T-helper 9 cell (primary cell): Measurements from ENCODE around the gene IQSEC1.

Source experiments
- DNase-seq: peaks from one replicate; pipeline ENCODE4 v3.0.0-alpha.2; 2020

The IQSEC1 gene

DNA sequence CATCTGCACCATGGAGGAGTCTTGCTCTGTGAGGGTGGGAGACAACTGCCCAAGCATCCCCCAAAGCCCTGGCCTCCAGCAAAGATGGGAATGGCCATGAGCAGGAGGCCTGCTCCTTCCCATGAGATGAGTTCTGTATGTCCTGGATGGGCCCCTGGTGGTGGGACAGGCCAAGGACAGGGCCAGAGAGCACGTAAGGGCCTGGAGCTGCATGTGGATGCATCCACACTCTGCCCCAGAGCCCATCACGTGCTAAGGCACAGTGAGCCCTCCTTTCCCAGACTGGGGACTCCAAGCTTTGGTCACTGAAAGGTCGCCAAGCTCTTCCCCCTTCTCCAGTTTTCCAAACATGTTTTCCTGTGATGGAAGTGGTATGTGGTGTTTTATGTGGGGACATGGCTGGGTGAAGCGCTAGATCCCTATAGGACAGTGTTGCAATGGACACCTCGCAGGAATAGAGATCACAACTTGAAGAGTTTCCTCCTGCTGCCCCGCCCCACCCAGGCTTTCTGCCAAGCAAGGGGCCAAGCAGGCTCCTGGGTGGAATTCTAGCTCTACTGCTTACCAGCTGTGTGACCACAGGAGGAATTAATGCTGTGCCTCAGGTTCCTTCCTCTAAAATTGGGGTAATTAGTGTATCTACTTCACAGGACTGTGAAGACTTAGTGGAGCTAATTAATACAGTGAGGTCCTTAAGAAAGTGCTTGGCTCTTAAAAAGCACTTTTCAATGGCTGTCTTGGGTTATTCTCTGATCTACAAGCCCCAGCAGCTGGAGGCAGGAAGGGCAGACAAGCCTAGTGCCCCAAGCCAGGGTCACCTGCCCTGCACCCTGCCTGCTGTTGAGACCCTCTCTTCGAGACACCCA lies 125.5 kb downstream of the IQSEC1 start:
- no peak for DNase-seq

DNA sequence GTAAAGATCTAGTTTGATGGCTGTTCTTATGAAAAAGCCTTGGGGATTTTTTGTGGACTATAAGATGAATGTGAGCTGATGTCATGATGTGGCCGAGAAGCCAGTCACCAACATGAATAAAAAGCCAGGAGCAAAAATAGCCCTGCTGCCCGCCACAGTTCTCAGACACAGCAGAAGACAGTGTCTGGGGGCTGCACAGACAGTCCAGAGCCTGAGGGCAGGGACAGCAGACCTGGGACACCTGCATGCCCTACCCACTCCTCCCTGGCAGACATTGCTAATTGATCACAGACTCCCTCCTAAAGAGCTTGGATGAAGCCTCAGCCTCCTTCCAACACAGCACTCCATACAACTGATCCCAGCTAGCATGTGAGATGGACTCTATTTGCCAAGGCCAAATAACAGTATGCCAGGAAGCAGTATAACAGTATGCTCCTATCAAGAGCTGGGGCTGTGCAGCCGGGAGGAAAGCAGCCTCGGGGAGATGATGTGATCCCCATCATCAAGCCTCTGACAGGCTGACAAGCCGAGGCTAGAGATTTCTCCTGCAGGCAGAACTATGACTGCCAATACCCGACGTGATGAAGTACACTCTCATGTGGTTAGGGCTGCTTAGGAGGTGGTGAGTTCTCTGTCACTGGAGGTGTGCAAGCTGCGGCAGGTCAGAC lies 126.4 kb downstream of the IQSEC1 start:
- DNase-seq = no peak

GRCh38 chr3:12946251-12946648 lies 127.0 kb downstream of the IQSEC1 start:
- no peak for DNase-seq

DNA sequence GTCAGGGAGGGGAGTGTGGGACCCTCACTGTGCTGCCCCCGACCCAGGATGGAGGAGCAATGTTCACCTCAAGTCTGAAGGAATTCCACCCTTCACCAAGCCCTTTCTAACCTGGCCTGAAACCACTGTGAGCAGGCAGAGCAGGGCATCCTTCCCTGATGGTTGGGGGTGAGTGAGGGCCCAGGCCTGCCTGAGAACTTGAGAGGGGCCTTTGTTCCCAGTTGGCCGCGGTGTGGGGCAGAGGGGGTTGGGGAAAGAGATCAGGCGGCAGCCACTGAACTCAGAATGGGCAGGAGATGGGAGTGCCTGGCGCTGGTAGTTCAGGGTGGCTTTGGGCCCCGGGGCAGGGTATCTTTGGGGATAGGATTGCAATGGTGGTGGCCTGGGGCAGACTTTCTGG lies 128.4 kb downstream of the IQSEC1 start:
- no peak for DNase-seq

- no peak for DNase-seq
Measured at GRCh38 chr3:12944413-12944812, 128.8 kb downstream of the IQSEC1 start.

DNA sequence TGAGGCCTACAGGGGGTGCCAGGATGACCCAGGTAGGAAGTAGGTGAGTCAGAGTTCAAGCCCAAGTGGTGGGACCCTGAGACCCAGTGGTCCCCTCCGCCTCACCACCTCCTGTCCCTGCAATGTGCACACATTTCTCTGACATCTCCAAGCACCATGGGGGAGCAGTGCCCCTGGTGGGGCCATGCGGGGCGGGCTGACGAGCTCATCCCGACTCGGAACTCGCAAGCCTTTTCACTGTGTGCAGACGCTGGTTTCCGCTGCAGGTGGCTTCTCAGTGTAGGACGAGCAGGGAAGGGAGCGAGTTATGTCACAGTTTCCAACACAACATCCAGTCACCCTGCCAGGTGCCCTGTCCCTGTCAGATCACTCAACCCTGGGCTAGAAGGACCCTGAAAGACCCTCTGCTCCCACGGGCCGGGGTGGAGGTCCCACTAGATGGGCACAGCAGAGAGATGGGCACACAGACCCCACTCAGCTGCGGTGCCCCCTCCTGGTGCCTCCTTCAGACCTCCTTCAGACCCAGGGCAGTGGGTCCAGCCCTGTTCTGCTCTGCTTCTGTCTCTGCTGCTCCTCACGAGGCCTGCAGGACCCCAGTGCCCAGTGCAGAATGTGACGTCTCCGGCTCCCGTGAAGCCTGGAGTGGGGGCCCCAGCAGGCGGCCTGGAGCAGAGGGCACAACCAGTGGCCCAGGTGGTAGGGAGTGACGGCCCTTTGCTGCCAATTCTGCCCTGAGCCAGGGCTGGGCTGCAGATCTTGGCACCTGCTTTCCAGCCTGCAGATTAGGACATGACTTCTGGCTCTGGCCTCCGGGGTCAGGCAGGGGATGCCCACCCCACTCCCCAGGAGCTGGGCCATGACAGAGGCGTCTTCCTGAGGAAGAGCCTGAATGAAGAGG lies 129.9 kb downstream of the IQSEC1 start:
- DNase-seq = no peak

GRCh38 chr3:12941495-12942023 lies 131.7 kb downstream of the IQSEC1 start:
- no peak for DNase-seq

- DNase-seq = no peak
Measured at GRCh38 chr3:12940854-12941253, 132.4 kb downstream of the IQSEC1 start.

- DNase-seq = no peak
Measured at GRCh38 chr3:12939137-12939536, 134.1 kb downstream of the IQSEC1 start.

DNA sequence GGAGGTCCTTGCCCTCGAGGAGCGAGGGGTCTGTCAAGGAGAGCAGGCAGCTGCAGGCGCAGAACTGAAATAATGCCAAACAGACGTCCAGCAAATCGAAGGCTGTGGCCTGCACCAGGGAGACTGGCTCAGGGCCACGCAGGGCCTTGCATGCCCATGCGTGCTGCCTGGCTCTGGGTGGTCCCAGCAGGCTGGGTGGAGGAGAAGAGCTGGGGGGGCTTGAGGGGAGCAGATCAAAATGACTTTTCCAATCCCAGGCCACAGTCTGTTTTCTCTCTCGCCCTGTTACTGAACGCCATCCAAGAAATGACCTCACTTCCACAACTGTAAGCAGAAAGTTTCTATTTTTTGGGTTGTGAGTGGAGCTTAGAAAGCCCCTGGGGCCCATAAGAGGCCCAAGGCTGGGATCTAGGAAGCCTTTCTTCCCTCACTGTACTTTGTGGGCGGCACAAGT lies 134.9 kb downstream of the IQSEC1 start:
- DNase-seq = no peak

- DNase-seq = no peak
Measured at GRCh38 chr3:12935861-12936830, 137.1 kb downstream of the IQSEC1 start.

DNA sequence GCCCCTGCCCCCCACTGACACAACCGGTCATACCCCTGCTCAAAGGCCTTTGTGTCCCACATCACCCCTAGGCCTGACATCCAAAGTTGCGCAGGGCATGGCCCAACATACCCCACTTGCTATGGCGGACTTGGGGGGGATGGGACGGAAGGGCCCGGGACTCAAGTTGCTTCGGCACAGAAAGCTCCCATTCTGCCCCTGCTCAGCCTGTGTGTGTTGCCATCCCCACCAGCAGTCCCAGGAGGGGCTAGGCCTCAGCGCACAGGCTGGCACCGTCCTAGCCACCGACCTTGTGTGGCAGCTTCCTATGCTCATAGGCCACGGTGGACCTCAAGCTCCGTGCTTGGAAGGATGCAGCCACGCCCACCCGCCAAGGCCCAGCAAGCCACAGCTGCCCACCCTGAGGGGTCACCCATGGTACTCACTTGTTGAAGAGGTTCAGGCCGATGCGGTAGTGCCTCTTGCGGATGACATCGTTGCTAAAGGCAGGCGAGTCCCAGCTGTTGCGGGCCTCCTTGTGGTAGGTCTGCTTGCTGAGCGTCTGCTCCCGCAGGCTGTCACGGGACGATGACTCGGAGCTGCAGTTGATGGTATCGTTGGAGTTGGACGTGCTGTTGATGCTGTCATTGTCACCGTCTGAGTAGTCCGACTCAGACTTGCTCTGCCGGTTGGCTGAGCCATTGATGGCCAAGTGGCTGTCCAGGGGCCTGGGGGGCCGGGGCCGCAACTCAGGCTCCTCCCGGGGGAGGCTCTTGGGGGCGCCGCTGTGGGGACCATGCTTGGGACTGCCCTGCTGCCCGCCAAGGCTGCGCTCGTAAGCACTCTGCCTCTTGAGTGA lies 138.0 kb downstream of the IQSEC1 start:
- no peak for DNase-seq

DNA sequence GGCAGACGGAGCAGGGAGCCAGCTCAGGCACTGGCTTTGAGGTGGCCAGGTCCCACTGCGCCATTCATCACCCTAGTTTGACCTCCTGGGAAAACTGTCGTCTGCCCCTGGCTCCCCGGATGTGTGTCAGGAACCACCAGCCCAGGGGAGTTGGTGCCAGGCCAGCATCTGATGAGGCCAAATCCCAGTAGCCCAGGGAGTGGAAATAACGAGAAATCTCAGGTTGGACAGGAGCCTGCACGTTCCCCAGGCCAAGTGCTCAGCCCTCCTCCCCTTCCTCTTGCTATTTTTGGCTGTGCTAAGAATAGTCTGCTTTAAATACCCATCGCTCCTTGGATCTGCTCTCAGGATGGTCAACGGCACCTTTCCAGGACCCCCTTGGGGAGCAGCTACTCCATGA lies 138.8 kb downstream of the IQSEC1 start:
- no peak for DNase-seq

DNA sequence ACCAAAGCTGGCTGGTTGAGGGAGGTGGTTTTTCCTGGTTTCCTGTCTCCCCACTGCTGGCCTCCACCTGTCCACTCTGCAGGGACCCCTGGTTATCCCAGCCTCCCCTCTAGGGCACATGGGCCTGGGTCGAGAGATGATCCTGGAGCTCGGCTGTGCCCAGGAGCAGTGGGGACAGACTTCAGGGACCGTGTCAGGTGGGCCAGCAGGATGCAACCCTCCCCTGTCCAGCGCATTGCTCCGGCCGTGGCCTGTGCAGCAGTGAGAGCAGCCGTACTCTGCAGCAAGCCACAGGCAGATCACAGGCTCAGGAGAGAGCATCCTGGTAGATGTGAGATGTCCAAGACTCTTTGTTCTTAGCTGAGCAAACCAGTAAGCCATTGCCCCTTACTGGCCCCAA lies 139.3 kb downstream of the IQSEC1 start:
- DNase-seq = no peak

- DNase-seq = no peak
Measured at GRCh38 chr3:12932754-12933153, 140.5 kb downstream of the IQSEC1 start.

DNA sequence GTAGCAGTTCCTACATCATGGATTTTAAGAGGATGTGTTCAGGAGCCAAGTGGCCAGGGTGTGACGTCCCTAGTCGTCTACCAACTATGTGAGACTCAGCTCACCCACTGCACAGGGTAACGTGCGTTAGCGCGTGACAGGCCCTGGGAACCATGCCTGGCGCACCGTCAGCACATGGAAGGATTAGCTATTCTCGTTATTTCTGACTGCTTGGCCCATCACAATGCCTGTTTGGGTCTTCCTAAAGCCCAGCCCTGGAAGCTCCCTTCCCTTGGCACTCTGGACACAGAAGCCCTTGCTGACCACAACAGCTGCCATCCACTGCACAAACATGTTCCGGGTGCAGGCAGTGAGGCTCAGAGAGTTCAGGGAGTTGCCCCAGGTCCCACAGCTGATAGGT lies 140.9 kb downstream of the IQSEC1 start:
- no peak for DNase-seq

DNA sequence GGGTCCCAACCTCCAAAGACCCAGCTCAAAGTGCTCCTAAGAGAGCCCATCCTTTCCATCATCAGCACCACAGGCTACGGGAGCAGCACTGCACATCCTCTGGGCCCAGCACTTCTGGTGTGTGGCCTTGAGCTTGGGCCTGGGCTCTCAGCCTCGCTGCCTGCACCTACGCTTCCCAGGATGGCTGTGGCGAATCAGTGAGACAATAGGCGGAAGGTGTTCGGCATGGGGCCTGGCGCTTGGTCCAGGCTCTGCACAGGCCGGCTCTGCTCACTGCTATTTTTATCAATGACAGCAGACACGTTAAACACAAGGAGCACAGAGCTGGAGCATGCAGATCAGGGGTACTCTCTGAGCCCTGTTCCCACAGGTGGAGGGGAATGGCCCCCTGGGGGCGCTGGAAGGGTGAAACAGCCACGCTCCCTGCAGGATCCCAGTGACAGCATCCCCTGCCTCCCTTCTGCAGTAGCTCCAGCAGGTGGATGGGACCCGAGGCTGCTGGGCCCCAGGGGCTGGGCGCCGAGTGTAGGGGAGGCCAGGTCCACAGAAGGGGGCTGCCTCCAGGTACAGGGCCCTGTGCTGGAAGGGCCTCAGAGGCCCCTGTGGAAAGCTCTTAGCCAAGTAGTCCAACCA lies 141.8 kb downstream of the IQSEC1 start:
- no peak for DNase-seq

GRCh38 chr3:12929801-12930200 lies 143.4 kb downstream of the IQSEC1 start:
- no peak for DNase-seq

DNA sequence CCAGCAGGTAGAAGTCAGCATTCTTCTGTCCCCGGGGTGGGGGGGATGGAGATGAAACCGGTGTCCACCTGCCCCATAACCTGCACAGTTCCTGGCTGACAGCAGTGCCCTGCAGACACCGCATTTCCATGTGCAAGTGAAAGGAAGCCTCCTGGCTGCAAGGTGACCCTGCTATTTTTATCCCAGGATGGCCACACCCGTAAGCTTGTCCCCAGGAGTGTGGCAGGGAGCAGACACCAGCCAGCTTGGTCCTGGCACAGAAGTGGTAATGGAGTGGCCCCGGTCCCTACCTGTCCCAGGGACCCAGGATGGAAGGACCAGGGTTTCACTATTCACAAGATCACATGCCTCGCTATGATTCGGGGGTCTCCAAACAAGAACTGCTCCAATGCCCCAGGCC lies 146.6 kb downstream of the IQSEC1 start:
- no peak for DNase-seq

GRCh38 chr3:12925648-12926047 lies 147.6 kb downstream of the IQSEC1 start:
- no peak for DNase-seq
